SK-N-SH treated with all-trans-retinoic acid at 6 μM for 48 hours (cell line): ENCODE measurements around the gene XKRX.

ENCODE experiments used
- ATAC-seq: fragments of 200-7000 bp; cut with Tn5 transposase; 3 replicates; pipeline ENCODE4 v1.9.1; 2020; ENCODE audit warnings: mild to moderate bottlenecking, moderate library complexity
- ARNTL ChIP-seq: fragments of 450-650 bp; formaldehyde crosslinking; IDR thresholded peaks from 2 replicates; pipeline ENCODE4 v1.5.0; 2020; ENCODE audit warnings: low read depth, mild to moderate bottlenecking, moderate library complexity, borderline replicate concordance
- BACH2 ChIP-seq: fragments of 250-450 bp; sonication (Bioruptor Pico); IDR thresholded peaks from 2 replicates; pipeline ENCODE4 v1.9.0; 2021; ENCODE audit warnings: mild to moderate bottlenecking, borderline replicate concordance
- CSDC2 ChIP-seq: fragments of 250-450 bp; sonication (Bioruptor Pico); IDR thresholded peaks from 2 replicates; pipeline ENCODE4 v1.5.0; 2020; ENCODE audit warnings: mild to moderate bottlenecking, moderate library complexity
- ESRRG ChIP-seq: fragments of 250-450 bp; sonication (Bioruptor Pico); IDR thresholded peaks from 2 replicates; pipeline ENCODE4 v1.6.1; 2021; ENCODE audit warnings: mild to moderate bottlenecking
- GLIS3 ChIP-seq: fragments of 250-450 bp; sonication (Bioruptor Pico); IDR thresholded peaks from 2 replicates; pipeline ENCODE4 v1.5.0; 2020; ENCODE audit warnings: mild to moderate bottlenecking, moderate library complexity
- ISL1 ChIP-seq: fragments of 250-450 bp; sonication (Bioruptor Pico); IDR thresholded peaks from 2 replicates; pipeline ENCODE4 v2.1.2; 2022; ENCODE audit warnings: mild to moderate bottlenecking, moderate library complexity
- OSR1 ChIP-seq: fragments of 250-450 bp; sonication (Bioruptor Pico); IDR thresholded peaks from 2 replicates; pipeline ENCODE4 v1.8.0; 2022; ENCODE audit warnings: moderate library complexity, mild to moderate bottlenecking, inconsistent platforms
- PPARA ChIP-seq: fragments of 250-450 bp; sonication (Bioruptor Pico); IDR thresholded peaks from 2 replicates; pipeline ENCODE4 v1.5.0; 2020; ENCODE audit warnings: mild to moderate bottlenecking, borderline replicate concordance
- RARB ChIP-seq: fragments of 250-450 bp; sonication (Bioruptor Pico); IDR thresholded peaks from 2 replicates; pipeline ENCODE4 v1.8.0; 2021; ENCODE audit warnings: mild to moderate bottlenecking, moderate library complexity
- SNAI2 ChIP-seq: fragments of 250-450 bp; sonication (Bioruptor Pico); IDR thresholded peaks from 2 replicates; pipeline ENCODE4 v1.5.0; 2020; ENCODE audit warnings: mild to moderate bottlenecking, moderate library complexity
- TCF4 ChIP-seq: fragments of 250-450 bp; sonication (Bioruptor Pico); IDR thresholded peaks from 2 replicates; pipeline ENCODE4 v1.8.0; 2021; ENCODE audit warnings: mild to moderate bottlenecking, moderate library complexity, borderline replicate concordance
- TOX ChIP-seq: fragments of 250-450 bp; sonication (Bioruptor Pico); IDR thresholded peaks from 2 replicates; pipeline ENCODE4 v1.8.0; 2021; ENCODE audit warnings: mild to moderate bottlenecking, moderate library complexity, borderline replicate concordance
- ZC3H10 ChIP-seq: fragments of 250-450 bp; sonication (Bioruptor Pico); IDR thresholded peaks from 2 replicates; pipeline ENCODE4 v1.5.1; 2021; ENCODE audit warnings: mild to moderate bottlenecking, moderate library complexity
- ZFP3 ChIP-seq: fragments of 250-450 bp; sonication (Bioruptor Pico); IDR thresholded peaks from 2 replicates; pipeline ENCODE4 v1.5.0; 2020; ENCODE audit warnings: mild to moderate bottlenecking, moderate library complexity
- ZFP30 ChIP-seq: fragments of 450-650 bp; formaldehyde crosslinking; IDR thresholded peaks from 2 replicates; pipeline ENCODE4 v1.5.0; 2022; ENCODE audit warnings: mild to moderate bottlenecking, moderate library complexity
- ZNF565 ChIP-seq: fragments of 450-650 bp; formaldehyde crosslinking; conservative IDR thresholded peaks from 2 replicates; pipeline ENCODE4 v1.5.0; 2020; ENCODE audit warnings: low read depth, mild to moderate bottlenecking, moderate library complexity
- ZNF70 ChIP-seq: fragments of 450-650 bp; formaldehyde crosslinking; IDR thresholded peaks from 2 replicates; pipeline ENCODE4 v1.5.0; 2020; ENCODE audit warnings: mild to moderate bottlenecking, moderate library complexity
- ZNF8 ChIP-seq: fragments of 450-650 bp; formaldehyde crosslinking; IDR thresholded peaks from 2 replicates; pipeline ENCODE4 v1.5.0; 2020; ENCODE audit warnings: mild to moderate bottlenecking, moderate library complexity
- TF ChIP-seq, protein P1 (sequence below): fragments of 250-450 bp; sonication (Bioruptor Pico); IDR thresholded peaks from 2 replicates; pipeline ENCODE4 v1.5.1; 2021; ENCODE audit warnings: mild to moderate bottlenecking, moderate library complexity
- TF ChIP-seq, protein P2 (sequence below): fragments of 250-450 bp; sonication (Bioruptor Pico); IDR thresholded peaks from 2 replicates; pipeline ENCODE4 v1.5.1; 2020; ENCODE audit warnings: low read depth, mild to moderate bottlenecking, moderate library complexity
- TF ChIP-seq, protein P3 (sequence below): fragments of 250-450 bp; sonication (Bioruptor Pico); IDR thresholded peaks from 2 replicates; pipeline ENCODE4 v1.5.0; 2020; ENCODE audit warnings: mild to moderate bottlenecking, moderate library complexity
- TF ChIP-seq, protein P4 (sequence below): fragments of 250-450 bp; sonication (Bioruptor Pico); IDR thresholded peaks from 2 replicates; pipeline ENCODE4 v1.8.0; 2020; ENCODE audit warnings: mild to moderate bottlenecking, moderate library complexity, borderline replicate concordance
- TF ChIP-seq, protein P5 (sequence below): fragments of 250-450 bp; sonication (Bioruptor Pico); IDR thresholded peaks from 2 replicates; pipeline ENCODE4 v1.8.0; 2021; ENCODE audit warnings: low read depth, mild to moderate bottlenecking, moderate library complexity, borderline replicate concordance

XKRX gene

DNA sequence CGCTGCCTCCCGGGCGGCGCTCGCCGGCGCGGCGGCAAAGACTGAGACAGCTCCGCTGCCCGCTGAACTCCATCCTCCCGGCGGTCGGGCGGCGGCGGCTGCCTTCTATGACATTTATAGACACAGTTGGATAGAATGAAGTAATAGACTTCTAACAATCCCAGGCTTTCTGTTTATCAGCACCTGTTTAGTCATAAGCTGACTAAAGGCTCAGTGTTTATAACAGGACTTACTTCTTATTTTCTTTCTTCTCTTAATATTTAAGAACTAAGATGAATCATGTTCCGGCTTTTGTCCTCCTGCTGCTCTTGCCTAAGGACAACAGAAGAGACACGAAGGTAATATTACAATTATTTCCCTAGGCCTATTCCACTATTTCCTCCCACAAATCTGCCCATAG is 44.7 kb upstream of the XKRX start:
- ATAC-seq = no peak
- no peak for TF ChIP-seq GLIS3 (CRISPR knock-in tag)
- TF ChIP-seq ZFP30 = no peak
- no peak for TF ChIP-seq ZNF70 (CRISPR knock-in tag)
- TF ChIP-seq BACH2 (CRISPR knock-in tag) = no peak
- TF ChIP-seq, protein P1, sequence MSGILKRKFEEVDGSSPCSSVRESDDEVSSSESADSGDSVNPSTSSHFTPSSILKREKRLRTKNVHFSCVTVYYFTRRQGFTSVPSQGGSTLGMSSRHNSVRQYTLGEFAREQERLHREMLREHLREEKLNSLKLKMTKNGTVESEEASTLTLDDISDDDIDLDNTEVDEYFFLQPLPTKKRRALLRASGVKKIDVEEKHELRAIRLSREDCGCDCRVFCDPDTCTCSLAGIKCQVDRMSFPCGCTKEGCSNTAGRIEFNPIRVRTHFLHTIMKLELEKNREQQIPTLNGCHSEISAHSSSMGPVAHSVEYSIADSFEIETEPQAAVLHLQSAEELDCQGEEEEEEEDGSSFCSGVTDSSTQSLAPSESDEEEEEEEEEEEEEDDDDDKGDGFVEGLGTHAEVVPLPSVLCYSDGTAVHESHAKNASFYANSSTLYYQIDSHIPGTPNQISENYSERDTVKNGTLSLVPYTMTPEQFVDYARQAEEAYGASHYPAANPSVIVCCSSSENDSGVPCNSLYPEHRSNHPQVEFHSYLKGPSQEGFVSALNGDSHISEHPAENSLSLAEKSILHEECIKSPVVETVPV = no peak
- no peak for TF ChIP-seq ZFP3 (CRISPR knock-in tag)
- no peak for TF ChIP-seq ESRRG (CRISPR knock-in tag)
- TF ChIP-seq ZNF565 (CRISPR knock-in tag) = no peak
- TF ChIP-seq, protein P2, sequence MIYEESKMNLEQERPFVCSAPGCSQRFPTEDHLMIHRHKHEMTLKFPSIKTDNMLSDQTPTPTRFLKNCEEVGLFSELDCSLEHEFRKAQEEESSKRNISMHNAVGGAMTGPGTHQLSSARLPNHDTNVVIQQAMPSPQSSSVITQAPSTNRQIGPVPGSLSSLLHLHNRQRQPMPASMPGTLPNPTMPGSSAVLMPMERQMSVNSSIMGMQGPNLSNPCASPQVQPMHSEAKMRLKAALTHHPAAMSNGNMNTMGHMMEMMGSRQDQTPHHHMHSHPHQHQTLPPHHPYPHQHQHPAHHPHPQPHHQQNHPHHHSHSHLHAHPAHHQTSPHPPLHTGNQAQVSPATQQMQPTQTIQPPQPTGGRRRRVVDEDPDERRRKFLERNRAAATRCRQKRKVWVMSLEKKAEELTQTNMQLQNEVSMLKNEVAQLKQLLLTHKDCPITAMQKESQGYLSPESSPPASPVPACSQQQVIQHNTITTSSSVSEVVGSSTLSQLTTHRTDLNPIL (CRISPR knock-in tag) = no peak
- TF ChIP-seq ISL1 = no peak
- TF ChIP-seq, protein P3, sequence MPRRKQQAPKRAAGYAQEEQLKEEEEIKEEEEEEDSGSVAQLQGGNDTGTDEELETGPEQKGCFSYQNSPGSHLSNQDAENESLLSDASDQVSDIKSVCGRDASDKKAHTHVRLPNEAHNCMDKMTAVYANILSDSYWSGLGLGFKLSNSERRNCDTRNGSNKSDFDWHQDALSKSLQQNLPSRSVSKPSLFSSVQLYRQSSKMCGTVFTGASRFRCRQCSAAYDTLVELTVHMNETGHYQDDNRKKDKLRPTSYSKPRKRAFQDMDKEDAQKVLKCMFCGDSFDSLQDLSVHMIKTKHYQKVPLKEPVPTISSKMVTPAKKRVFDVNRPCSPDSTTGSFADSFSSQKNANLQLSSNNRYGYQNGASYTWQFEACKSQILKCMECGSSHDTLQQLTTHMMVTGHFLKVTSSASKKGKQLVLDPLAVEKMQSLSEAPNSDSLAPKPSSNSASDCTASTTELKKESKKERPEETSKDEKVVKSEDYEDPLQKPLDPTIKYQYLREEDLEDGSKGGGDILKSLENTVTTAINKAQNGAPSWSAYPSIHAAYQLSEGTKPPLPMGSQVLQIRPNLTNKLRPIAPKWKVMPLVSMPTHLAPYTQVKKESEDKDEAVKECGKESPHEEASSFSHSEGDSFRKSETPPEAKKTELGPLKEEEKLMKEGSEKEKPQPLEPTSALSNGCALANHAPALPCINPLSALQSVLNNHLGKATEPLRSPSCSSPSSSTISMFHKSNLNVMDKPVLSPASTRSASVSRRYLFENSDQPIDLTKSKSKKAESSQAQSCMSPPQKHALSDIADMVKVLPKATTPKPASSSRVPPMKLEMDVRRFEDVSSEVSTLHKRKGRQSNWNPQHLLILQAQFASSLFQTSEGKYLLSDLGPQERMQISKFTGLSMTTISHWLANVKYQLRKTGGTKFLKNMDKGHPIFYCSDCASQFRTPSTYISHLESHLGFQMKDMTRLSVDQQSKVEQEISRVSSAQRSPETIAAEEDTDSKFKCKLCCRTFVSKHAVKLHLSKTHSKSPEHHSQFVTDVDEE (CRISPR knock-in tag) = no peak
- TF ChIP-seq ARNTL = no peak
- no peak for TF ChIP-seq ZNF8 (CRISPR knock-in tag)
- no peak for TF ChIP-seq CSDC2 (CRISPR knock-in tag)
- no peak for TF ChIP-seq OSR1
- TF ChIP-seq TCF4 (CRISPR knock-in tag) = no peak
- TF ChIP-seq RARB (CRISPR knock-in tag) = no peak
- TF ChIP-seq, protein P4, sequence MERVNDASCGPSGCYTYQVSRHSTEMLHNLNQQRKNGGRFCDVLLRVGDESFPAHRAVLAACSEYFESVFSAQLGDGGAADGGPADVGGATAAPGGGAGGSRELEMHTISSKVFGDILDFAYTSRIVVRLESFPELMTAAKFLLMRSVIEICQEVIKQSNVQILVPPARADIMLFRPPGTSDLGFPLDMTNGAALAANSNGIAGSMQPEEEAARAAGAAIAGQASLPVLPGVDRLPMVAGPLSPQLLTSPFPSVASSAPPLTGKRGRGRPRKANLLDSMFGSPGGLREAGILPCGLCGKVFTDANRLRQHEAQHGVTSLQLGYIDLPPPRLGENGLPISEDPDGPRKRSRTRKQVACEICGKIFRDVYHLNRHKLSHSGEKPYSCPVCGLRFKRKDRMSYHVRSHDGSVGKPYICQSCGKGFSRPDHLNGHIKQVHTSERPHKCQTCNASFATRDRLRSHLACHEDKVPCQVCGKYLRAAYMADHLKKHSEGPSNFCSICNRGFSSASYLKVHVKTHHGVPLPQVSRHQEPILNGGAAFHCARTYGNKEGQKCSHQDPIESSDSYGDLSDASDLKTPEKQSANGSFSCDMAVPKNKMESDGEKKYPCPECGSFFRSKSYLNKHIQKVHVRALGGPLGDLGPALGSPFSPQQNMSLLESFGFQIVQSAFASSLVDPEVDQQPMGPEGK (CRISPR knock-in tag) = no peak
- TF ChIP-seq, all 23 proteins: peak for 0

DNA sequence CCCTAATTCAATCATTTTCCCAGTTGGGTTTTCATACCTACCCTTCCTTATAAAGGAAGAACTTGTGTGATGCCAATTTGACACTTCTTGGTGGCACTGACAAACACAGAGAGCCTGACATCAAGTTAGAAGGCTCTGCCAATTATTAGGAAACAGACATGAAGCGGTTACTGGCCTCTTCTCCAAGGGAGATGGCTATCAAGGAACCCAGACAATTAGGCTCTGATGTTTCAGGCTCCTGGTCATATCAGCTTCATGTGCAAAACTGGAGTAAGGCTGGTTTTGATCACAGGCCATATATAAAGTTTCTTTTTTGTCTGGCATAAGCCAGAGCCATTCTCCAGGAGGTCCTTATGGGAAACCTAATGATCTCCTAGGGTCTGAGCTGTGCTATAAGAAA is 41.2 kb upstream of the XKRX start:
- TF ChIP-seq RARB (CRISPR knock-in tag) = no peak
- ATAC-seq = no peak

DNA sequence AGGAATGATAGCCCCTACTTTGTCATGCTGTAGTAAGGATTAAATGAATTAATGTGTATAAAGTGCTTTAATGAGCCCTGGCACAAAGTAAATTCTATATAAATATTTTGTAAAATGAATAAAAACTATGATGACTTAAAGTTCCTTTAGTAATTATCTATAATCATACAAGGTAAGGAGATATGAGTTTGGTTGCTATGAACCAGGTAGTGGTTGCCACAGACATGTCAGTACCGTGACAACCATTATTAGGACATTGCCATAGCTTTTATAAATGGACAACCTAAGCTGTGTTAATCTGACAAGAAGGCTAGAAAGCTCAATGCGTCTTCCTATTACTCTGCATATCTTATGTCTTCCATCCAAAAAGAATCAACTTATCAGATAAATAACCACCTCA is 40.7 kb upstream of the XKRX start, which contains the start of gene ARL13A:
ARL13A (plus strand) TSS at position 301 of the 400 bp plus-strand sequence. CDS start 3,982 bp downstream, outside the sequence.
- ATAC-seq = no peak
- TF ChIP-seq ZNF70 (CRISPR knock-in tag) (no peak), CSDC2 (CRISPR knock-in tag) (no peak), BACH2 (CRISPR knock-in tag) (no peak), TOX (CRISPR knock-in tag) (no peak), ZNF8 (CRISPR knock-in tag) (no peak)
- TF ChIP-seq, protein P5, sequence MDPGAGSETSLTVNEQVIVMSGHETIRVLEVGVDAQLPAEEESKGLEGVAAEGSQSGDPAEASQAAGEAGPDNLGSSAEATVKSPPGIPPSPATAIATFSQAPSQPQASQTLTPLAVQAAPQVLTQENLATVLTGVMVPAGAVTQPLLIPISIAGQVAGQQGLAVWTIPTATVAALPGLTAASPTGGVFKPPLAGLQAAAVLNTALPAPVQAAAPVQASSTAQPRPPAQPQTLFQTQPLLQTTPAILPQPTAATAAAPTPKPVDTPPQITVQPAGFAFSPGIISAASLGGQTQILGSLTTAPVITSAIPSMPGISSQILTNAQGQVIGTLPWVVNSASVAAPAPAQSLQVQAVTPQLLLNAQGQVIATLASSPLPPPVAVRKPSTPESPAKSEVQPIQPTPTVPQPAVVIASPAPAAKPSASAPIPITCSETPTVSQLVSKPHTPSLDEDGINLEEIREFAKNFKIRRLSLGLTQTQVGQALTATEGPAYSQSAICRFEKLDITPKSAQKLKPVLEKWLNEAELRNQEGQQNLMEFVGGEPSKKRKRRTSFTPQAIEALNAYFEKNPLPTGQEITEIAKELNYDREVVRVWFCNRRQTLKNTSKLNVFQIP = no peak
- TF ChIP-seq, all 23 proteins: peak for 0

DNA sequence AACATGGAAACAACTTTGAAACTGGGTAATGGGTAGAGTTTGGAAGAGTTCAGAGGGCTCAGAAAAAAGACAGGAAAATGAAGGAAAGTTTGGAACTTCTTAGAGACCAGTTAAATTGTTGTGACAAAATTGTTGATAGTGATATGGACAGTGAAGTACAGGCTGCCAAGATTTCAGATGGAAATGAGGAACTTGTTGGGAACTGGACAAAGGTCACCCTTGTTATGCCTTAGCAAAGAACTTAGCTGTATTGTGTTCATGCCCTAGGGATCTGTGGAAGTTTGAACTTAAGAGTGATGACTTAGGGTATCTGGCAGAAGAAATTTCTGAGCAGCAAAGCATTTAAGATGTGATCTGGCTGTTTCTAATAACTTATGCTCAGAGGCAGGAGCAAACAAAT is 35.6 kb upstream of the XKRX start:
- no peak for ATAC-seq
- TF ChIP-seq SNAI2 (CRISPR knock-in tag) (no peak), CSDC2 (CRISPR knock-in tag) (no peak), GLIS3 (CRISPR knock-in tag) (no peak), ESRRG (CRISPR knock-in tag) (no peak), ZNF8 (CRISPR knock-in tag) (no peak), ISL1 (no peak), ZNF565 (CRISPR knock-in tag) (no peak), PPARA (CRISPR knock-in tag) (no peak), ZFP3 (CRISPR knock-in tag) (no peak), ZNF70 (CRISPR knock-in tag) (no peak), ZC3H10 (CRISPR knock-in tag) (no peak), ARNTL (no peak)
- TF ChIP-seq, protein P3 (CRISPR knock-in tag) = no peak
